ENCODE measurements around the gene NALCN. TPM values are rescaled to one million over a fixed set of nuclear protein-coding genes. Genes with fewer than 3 reads are reported as not detected.

The NALCN gene
- total and polyA plus RNA-seq, 2 of the 8 experiments (the other 6 are each of a cell fraction or from before 2014, with no cell fraction given): 0.26 to 0.54 TPM

GRCh38 chr13:101017123-101017872 is 399.0 kb downstream of the NALCN start:
- Histone ChIP-seq H3K36me3 (ENCODE audit: control insufficient read depth in 2 of 4, insufficient read depth in 4 of 4, low read length in 3 of 4) (no peaks in the 10 kb centered on the region), H3K27ac (ENCODE audit: low read depth, low read length) (no peak overlapping the region), H2BK12ac (ENCODE audit: low read depth, low read length) (no peak overlapping the region), H3K9ac (replicated peaks in 1 of 4; ENCODE audit: extremely low read depth in 1 of 4, low read depth in 3 of 4, low read length in 3 of 4) (no peak overlapping the region), H3K79me1 (ENCODE audit: low read depth, low read length) (no peaks in the 10 kb centered on the region), H4K5ac (ENCODE audit: insufficient read length, low read depth, low read length) (no peak overlapping the region), H2BK120ac (replicated peaks; ENCODE audit: low read depth, low read length) (no peak overlapping the region), H3K4me1 (replicated peaks in 1 of 4; ENCODE audit: control insufficient read depth in 3 of 4, insufficient read depth in 4 of 4, low read length in 3 of 4) (0 out of 7 replicates have a peak, but pooled peaks cover 0 to 2% (median 0%) of the 10 kb centered on the region in 4 experiments), H3K4me3 (ENCODE audit: extremely low read depth in 1 of 4, insufficient read depth in 2 of 4, low read depth in 3 of 4, low read length in 4 of 4) (no peak overlapping the region), H3K9me3 (ENCODE audit: insufficient read depth in 2 of 2, low read depth in 1 of 2, low read length in 1 of 2) (no peaks in the 10 kb centered on the region), H2BK20ac (ENCODE audit: low read length) (no peak overlapping the region), H2BK5ac (ENCODE audit: low read depth, low read length) (no peak overlapping the region), H2AFZ (ENCODE audit: low read length) (no peak overlapping the region), H2AK5ac (ENCODE audit: low read depth, low read length) (no peak overlapping the region), H2BK15ac (ENCODE audit: low read length) (no peak overlapping the region), H3K79me2 (ENCODE audit: control insufficient read depth in 1 of 2, insufficient read depth in 2 of 2, low read length in 2 of 2) (no peaks in the 10 kb centered on the region), H3K23ac (ENCODE audit: insufficient read length) (no peak overlapping the region), H3K18ac (ENCODE audit: extremely low read depth, low read length) (no peak overlapping the region), H3K4ac (replicated peaks; ENCODE audit: insufficient read length, low read depth, low read length) (no peak overlapping the region), H4K8ac (ENCODE audit: extremely low read depth, insufficient read depth, low read length) (no peak overlapping the region), H3K4me2 (ENCODE audit: insufficient read depth in 1 of 2, low read depth in 2 of 2, low read length in 2 of 2) (no peak overlapping the region), H4K91ac (replicated peaks; ENCODE audit: insufficient read length, low read length) (no peak overlapping the region), H3K56ac (replicated peaks; ENCODE audit: insufficient read length, low read depth, low read length) (no peak overlapping the region), H3K27me3 (replicated peaks in 1 of 4; ENCODE audit: control insufficient read depth in 3 of 4, extremely low read depth in 1 of 4, insufficient read depth in 3 of 4, low read length in 3 of 4) (no peaks in the 10 kb centered on the region), H3K23me2 (ENCODE audit: low read depth, low read length) (no peaks in the 10 kb centered on the region; the same call in 1 of the 2 replicates), H4K20me1 (replicated peaks in 1 of 2; ENCODE audit: control insufficient read depth in 1 of 2, insufficient read depth in 2 of 2, low read length in 2 of 2) (no peaks in the 10 kb centered on the region), H3K14ac (ENCODE audit: insufficient read length) (no peak overlapping the region)
- FAIRE-seq: no peak
- 95% methylated on average over 8 of the region's 8 CpGs; no CpG with 5 or more reads in 1 of the 2 experiments for WGBS, 2 experiments (ENCODE audit: extremely low coverage in 1 of 2, insufficient coverage in 1 of 2, insufficient read length in 1 of 2, insufficient replicate concordance in 2 of 2, low coverage in 1 of 2, low lambda C conversion rate in 2 of 2, missing lambda C conversion rate in 1 of 2)
- DNase-seq (ENCODE audit: low read depth in 1 of 2, low spot score in 2 of 2): no peak
- CTCF ChIA-PET (ENCODE audit: partially characterized antibody): interaction anchor here (1.3 to 1.4 kb wide), 2 partner anchors 9 to 11 kb away, joined by 3 to 4 read pairs; no protein-coding TSS in a partner anchor
- POLR2A ChIA-PET (ENCODE audit: partially characterized antibody): interaction anchor here (1.0 kb wide), 1 partner anchor 34 kb away, joined by 3 read pairs; no protein-coding TSS in a partner anchor
- TF ChIP-seq TEAD4 (IDR thresholded peaks at IDR 0.05; ENCODE audit: low read depth, low read length) (no peak), CHD2 (IDR thresholded peaks at IDR 0.05; ENCODE audit: low read length) (no peak), MAFK (IDR thresholded peaks at IDR 0.05; ENCODE audit: low read depth, low read length) (no peak), RXRA (IDR thresholded peaks at IDR 0.05; ENCODE audit: insufficient read depth, low read depth, low read length) (no peak), YY1 (IDR thresholded peaks at IDR 0.05; ENCODE audit: low read depth, low read length) (no peak), RNF2 (IDR thresholded peaks at IDR 0.05; ENCODE audit: borderline replicate concordance, low read depth, low read length, missing control alignments, poor library complexity, severe bottlenecking) (no peak), CTCF (IDR thresholded peaks at IDR 0.05; ENCODE audit: control extremely low read depth in 1 of 3, insufficient read depth in 1 of 3, low read depth in 1 of 3, low read length in 3 of 3) (no peak), PHF8 (conservative IDR thresholded peaks at IDR 0.05; ENCODE audit: low read depth, low read length) (no peak), SIRT6 (IDR thresholded peaks at IDR 0.05; ENCODE audit: low read length) (no peak), BRCA1 (IDR thresholded peaks at IDR 0.05; ENCODE audit: low read depth, low read length) (no peak)

Measured in H1 (cell line).